GM12878 (cell line): Measurements from ENCODE around the gene DDX52. TPM values are rescaled to one million over a fixed set of nuclear protein-coding genes. Genes with fewer than 3 reads are reported as not detected.

Experiments used
- ATAC-seq: fragments of 200-7000 bp; cut with Tn5 transposase; 3 replicates; pipeline ENCODE4 v1.9.1; 2020; ENCODE audit warnings: mild to moderate bottlenecking, moderate library complexity
- BruUV-seq: library from RNA; stranded (reverse); fragments of 400-500 nt; replicated peaks from 2 replicates; lab custom pipeline; 2021; lab: Mats Ljungman, UMichigan
- CTCF ChIA-PET: fragments of 300-600 bp; sonication (Branson Sonifier 250); formaldehyde crosslinking; extraction: SDS; loops from one replicate; lab custom pipeline; 2021; ENCODE audit warnings: inconsistent platforms; lab: Yijun Ruan, JAX
- POLR2A ChIA-PET: fragments of 350-600 bp; formaldehyde crosslinking; extraction: SDS; loops from one replicate; lab custom pipeline; 2021; ENCODE audit warnings: inconsistent platforms; lab: Charles Lee
- RAD21 ChIA-PET: fragments of 300-600 bp; sonication (Branson Sonifier 250); formaldehyde crosslinking; loops from one replicate; lab custom pipeline; 2023; ENCODE audit warnings: antibody characterized with exemption; ENCODE audit not compliant: unreplicated experiment; lab: Charles Lee
- SMC1A ChIA-PET: fragments of 300-600 bp; sonication (Branson Sonifier 250); formaldehyde crosslinking; loops from one replicate; lab custom pipeline; 2023; ENCODE audit not compliant: unreplicated experiment, uncharacterized antibody; lab: Charles Lee
- DNase-seq: peaks from one replicate; pipeline ENCODE4 v3.0.0-alpha.2; 2011; ENCODE audit warnings: low read depth, low spot score
- FAIRE-seq: peaks from 3 replicates; lab custom pipeline; 2011; peaks lifted over from hg19 to GRCh38; lab: Jason Lieb, UNC
- H2AFZ ChIP-seq: 2 replicates; pipeline ENCODE4 v1.6.0; 2011; ENCODE audit warnings: low read depth, low read length, control low read depth; ENCODE audit not compliant: control insufficient read depth
- H3K27ac ChIP-seq: 2 replicates; pipeline ENCODE4 v1.5.1; 2011; ENCODE audit warnings: control low read depth; ENCODE audit not compliant: control insufficient read depth, insufficient read depth
- H3K27me3 ChIP-seq, 2 experiments: replicated peaks in 1 of 2; 2 replicates each; pipeline versions ENCODE4 v1.6.0 to v1.6.1; 2011; ENCODE audit warnings: low read length in 1 of 2; ENCODE audit not compliant: control insufficient read depth in 2 of 2, insufficient read depth in 2 of 2
- H3K36me3 ChIP-seq, 2 experiments: 2 replicates each; pipeline ENCODE4 v1.5.1; 2011; ENCODE audit warnings: low read length in 1 of 2; ENCODE audit not compliant: control insufficient read depth in 2 of 2, insufficient read depth in 2 of 2
- H3K4me1 ChIP-seq: 2 replicates; pipeline ENCODE4 v1.6.1; 2011; ENCODE audit warnings: mild to moderate bottlenecking, low read length, moderate library complexity, mixed read lengths; ENCODE audit not compliant: control insufficient read depth, insufficient read depth
- H3K4me2 ChIP-seq: 2 replicates; pipeline ENCODE4 v1.6.0; 2011; ENCODE audit warnings: control low read depth; ENCODE audit not compliant: control insufficient read depth, insufficient read depth
- H3K4me3 ChIP-seq: fragments of 200-600 bp; sonication (generic); 2 replicates; pipeline ENCODE4 v1.5.1; 2016
- H3K79me2 ChIP-seq: 2 replicates; pipeline ENCODE4 v1.6.0; 2011; ENCODE audit warnings: low read length; ENCODE audit not compliant: control insufficient read depth, insufficient read depth
- H3K9ac ChIP-seq: 2 replicates; pipeline ENCODE4 v1.8.0; 2011; ENCODE audit warnings: low read length, control low read depth, mixed read lengths; ENCODE audit not compliant: control insufficient read depth, insufficient read depth
- H3K9me3 ChIP-seq: replicated peaks from 3 replicates; pipeline ENCODE4 v1.5.1; 2011; ENCODE audit warnings: mild to moderate bottlenecking, low read length; ENCODE audit not compliant: control insufficient read depth, insufficient read depth
- H4K20me1 ChIP-seq: 2 replicates; pipeline ENCODE4 v1.6.0; 2011; ENCODE audit not compliant: control insufficient read depth, insufficient read depth
- BHLHE40 ChIP-seq, 2 experiments: fragments of 450-650 bp in 1 of 2; IDR thresholded peaks; 2 replicates each; pipeline ENCODE4 v1.6.1; 2011 to 2017; ENCODE audit warnings: low read depth in 2 of 2, borderline replicate concordance in 1 of 2, improper control_type of control experiment in 1 of 2, low read length in 1 of 2, mild to moderate bottlenecking in 1 of 2
- EGR1 ChIP-seq, 2 experiments: IDR thresholded peaks; 1 replicate in 1 of 2; 2 replicates in 1 of 2; pipeline ENCODE4 v1.6.1; 2011 to 2012; ENCODE audit warnings: low read depth in 2 of 2, low read length in 2 of 2, borderline replicate concordance in 1 of 2, mild to moderate bottlenecking in 1 of 2, moderate library complexity in 1 of 2
- KAT2A ChIP-seq: conservative IDR thresholded peaks from 2 replicates; pipeline ENCODE4 v1.6.1; 2011; ENCODE audit warnings: low read depth, low read length; ENCODE audit not compliant: control insufficient read depth
- NFYB ChIP-seq: IDR thresholded peaks from 2 replicates; pipeline ENCODE4 v1.6.1; 2011; ENCODE audit warnings: low read depth, mild to moderate bottlenecking, low read length, improper control_type of control experiment, moderate library complexity; ENCODE audit not compliant: insufficient read depth
- RUNX3 ChIP-seq: IDR thresholded peaks from 2 replicates; pipeline ENCODE4 v1.6.1; 2012; ENCODE audit warnings: low read length, inconsistent platforms
- SP1 ChIP-seq: IDR thresholded peaks from one replicate; pipeline ENCODE4 v1.6.1; 2011; ENCODE audit warnings: low read depth, low read length
- TAF1 ChIP-seq: IDR thresholded peaks from 2 replicates; pipeline ENCODE4 v1.6.1; 2011; ENCODE audit warnings: mild to moderate bottlenecking, low read depth, low read length, borderline replicate concordance
- TBL1XR1 ChIP-seq: IDR thresholded peaks from 2 replicates; pipeline ENCODE4 v1.6.1; 2012; ENCODE audit warnings: low read depth, low read length, improper control_type of control experiment
- YBX1 ChIP-seq: fragments of 450-650 bp; IDR thresholded peaks from 2 replicates; pipeline ENCODE4 v1.6.1; 2016; ENCODE audit warnings: antibody characterized with exemption
- ZNF217 ChIP-seq: fragments of 450-650 bp; IDR thresholded peaks from 2 replicates; pipeline ENCODE4 v1.6.1; 2017; ENCODE audit warnings: antibody characterized with exemption, mild to moderate bottlenecking
- WGBS: methylation state at CpG from one replicate; pipeline ENCODE4 v1.1.6; 2016; ENCODE audit warnings: low lambda C conversion rate; ENCODE audit not compliant: insufficient replicate concordance, insufficient coverage; ENCODE audit errors: missing lambda C conversion rate; 5-methylcytosine and 5-hydroxymethylcytosine counted together
- in situ Hi-C: fragments of 300-500 bp; cut with MboI; formaldehyde crosslinking; loops from 9 replicates; pipeline ENCODE4 v1.14.3; 2018; ENCODE audit warnings: mixed read lengths
- intact Hi-C: fragments of 100-400 bp; cut with micrococcal nuclease; formaldehyde crosslinking; loops from one replicate; pipeline ENCODE4 v1.14.2; 2022; ENCODE audit not compliant: unreplicated experiment
- polyA plus RNA-seq, 11 experiments: library from polyadenylated mRNA; depleted of rRNA in 4 of 11; unstranded in 6 of 11; stranded (reverse) in 5 of 11; fragments of >200 nt; fragmentation: Nextera tagmentation in 4 of 11; fragmentation: Illumina TruSeq in 1 of 11; extraction: Ambion mirVana in 4 of 11; extraction: Trizol in 1 of 11; gene quantifications; 1 replicate in 1 of 11; 2 replicates in 10 of 11; pipeline versions ENCODE4 v1.2.1 to v1.2.3, GENCODE V29; 2011 to 2016; ENCODE audit warnings: inconsistent platforms in 2 of 11, missing spikeins in 2 of 11, low read depth in 1 of 11
- total RNA-seq, 4 experiments: library from RNA; depleted of rRNA in 3 of 4; stranded (reverse); fragments of >200 nt in 3 of 4; fragmentation: Illumina TruSeq in 1 of 4; extraction: Trizol in 1 of 4; gene quantifications; 2 replicates each; pipeline versions ENCODE4 v1.2.1 to v1.2.3, GENCODE V29; 2013 to 2021
- TF ChIP-seq, protein P1 (sequence below): IDR thresholded peaks from 2 replicates; pipeline ENCODE4 v1.6.1; 2011; ENCODE audit warnings: mild to moderate bottlenecking, low read depth, low read length, moderate library complexity; ENCODE audit not compliant: insufficient replicate concordance
- TF ChIP-seq, protein P2 (sequence below): fragments of 450-650 bp; conservative IDR thresholded peaks from 2 replicates; pipeline ENCODE4 v1.6.1; 2017; ENCODE audit warnings: mild to moderate bottlenecking, moderate library complexity

The DDX52 gene
- total and polyA plus RNA-seq, 10 of the 15 experiments (the other 5 are each of a cell fraction or from before 2014, with no cell fraction given): 14.8 to 49.7 (median 26.3) TPM

DNA sequence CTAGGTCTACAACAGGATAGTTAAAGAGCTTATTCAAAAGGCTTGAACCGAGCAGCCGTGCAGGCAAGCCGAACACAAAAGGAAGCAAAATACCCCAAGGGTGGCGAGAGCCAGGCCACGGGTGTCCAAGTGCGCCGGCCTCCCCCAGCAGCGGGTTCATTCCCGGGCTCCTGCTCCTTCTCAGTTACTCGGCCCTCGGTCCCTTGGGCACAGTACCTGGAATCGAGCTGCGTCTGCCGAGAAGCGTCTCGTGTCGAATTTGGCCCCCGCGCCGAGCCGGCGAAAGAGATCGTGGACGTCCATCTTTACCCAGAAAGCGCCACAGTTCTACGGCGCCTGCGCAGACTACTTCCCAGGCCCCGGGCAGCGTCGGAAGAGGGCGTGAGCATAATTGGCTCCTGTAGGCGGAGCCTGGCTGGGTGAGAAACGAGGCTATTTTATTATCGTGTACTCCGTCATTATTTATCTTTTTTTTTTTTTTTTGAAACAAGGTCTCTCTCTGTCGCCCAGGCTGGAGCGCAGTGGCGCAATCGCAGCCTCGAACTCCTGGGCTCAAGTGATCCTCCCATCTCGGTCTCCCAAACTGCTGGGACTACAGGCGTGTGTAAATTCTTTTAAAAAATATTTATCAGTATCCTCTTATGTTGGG, at the start of gene DDX52 (continued):
- TF ChIP-seq YBX1 (no peak), ZNF217 (no peak), EGR1 (IDR thresholded peaks at IDR 0.05; ENCODE audit: borderline replicate concordance in 1 of 2, low read depth in 2 of 2, low read length in 2 of 2) (no peak), BHLHE40 (IDR thresholded peaks at IDR 0.05; ENCODE audit: borderline replicate concordance in 1 of 2, low read depth in 2 of 2, low read length in 1 of 2) (peak in 1 of 2 experiments; percentile 30; a peak in 1 of 4 replicates), NFYB (no peak)
- TF ChIP-seq, protein P1, sequence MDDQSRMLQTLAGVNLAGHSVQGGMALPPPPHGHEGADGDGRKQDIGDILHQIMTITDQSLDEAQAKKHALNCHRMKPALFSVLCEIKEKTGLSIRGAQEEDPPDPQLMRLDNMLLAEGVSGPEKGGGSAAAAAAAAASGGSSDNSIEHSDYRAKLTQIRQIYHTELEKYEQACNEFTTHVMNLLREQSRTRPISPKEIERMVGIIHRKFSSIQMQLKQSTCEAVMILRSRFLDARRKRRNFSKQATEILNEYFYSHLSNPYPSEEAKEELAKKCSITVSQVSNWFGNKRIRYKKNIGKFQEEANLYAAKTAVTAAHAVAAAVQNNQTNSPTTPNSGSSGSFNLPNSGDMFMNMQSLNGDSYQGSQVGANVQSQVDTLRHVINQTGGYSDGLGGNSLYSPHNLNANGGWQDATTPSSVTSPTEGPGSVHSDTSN: no peak

DNA sequence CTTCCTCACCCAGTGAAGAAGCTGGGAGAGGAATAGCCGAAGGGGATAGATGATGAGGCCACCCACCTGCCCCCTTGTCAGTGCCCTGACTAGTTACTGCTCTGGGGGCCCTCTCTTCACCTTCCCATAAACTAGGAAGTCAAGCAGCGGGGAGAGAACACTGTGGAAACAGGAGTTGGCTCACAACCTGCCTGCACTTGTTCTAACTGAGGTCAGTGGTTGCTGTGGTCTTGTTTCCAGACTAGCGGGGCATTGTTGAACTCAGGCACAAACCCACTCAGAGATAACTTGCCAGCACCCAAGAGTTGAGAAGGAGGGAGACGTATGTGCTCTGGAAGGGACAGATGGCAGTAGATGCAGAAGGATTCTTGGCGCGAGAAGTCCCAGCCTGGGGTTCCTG, 48.6 kb upstream of the DDX52 start:
- Histone ChIP-seq H4K20me1 (no peaks in the 10 kb centered on the region), H3K4me1 (no peaks in the 10 kb centered on the region), H3K79me2 (no peaks in the 10 kb centered on the region), H3K9ac (no peak overlapping the region), H3K4me3 (no peak overlapping the region), H3K27me3 (no peaks in the 10 kb centered on the region), H2AFZ (no peak overlapping the region), H3K36me3 (peaks cover 0 to 1% of the 10 kb centered on the region in 2 experiments; a peak in 2 of 4 replicates), H3K27ac (no peak overlapping the region), H3K4me2 (no peak overlapping the region), H3K9me3 (no peaks in the 10 kb centered on the region)
- RAD21 ChIA-PET: no interaction called here
- POLR2A ChIA-PET: no interaction called here
- DNase-seq (no peak), ATAC-seq (no peak), FAIRE-seq (no peak)
- in situ Hi-C loops: no loop called here
- SMC1A ChIA-PET: no interaction called here
- TF ChIP-seq RUNX3: 0 out of 2 replicates have a peak, but pooled peaks have one; percentile 34
- no peak for TF ChIP-seq KAT2A
- TF ChIP-seq, protein P2, sequence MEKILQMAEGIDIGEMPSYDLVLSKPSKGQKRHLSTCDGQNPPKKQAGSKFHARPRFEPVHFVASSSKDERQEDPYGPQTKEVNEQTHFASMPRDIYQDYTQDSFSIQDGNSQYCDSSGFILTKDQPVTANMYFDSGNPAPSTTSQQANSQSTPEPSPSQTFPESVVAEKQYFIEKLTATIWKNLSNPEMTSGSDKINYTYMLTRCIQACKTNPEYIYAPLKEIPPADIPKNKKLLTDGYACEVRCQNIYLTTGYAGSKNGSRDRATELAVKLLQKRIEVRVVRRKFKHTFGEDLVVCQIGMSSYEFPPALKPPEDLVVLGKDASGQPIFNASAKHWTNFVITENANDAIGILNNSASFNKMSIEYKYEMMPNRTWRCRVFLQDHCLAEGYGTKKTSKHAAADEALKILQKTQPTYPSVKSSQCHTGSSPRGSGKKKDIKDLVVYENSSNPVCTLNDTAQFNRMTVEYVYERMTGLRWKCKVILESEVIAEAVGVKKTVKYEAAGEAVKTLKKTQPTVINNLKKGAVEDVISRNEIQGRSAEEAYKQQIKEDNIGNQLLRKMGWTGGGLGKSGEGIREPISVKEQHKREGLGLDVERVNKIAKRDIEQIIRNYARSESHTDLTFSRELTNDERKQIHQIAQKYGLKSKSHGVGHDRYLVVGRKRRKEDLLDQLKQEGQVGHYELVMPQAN: no peak
- TF ChIP-seq SP1: no peak
- no peak for TF ChIP-seq TBL1XR1
- no peak for TF ChIP-seq TAF1
- WGBS: 47% methylated on average over 6 of the region's 6 CpGs
- CTCF ChIA-PET: interaction anchor here (0.7 kb wide), 1 partner anchor 124 kb away, joined by 3 read pairs; no protein-coding TSS in a partner anchor
- intact Hi-C loops: loop anchor here (10.0 kb wide), 1 partner anchor 47 kb away; the partner anchor contains the start of gene DDX52
- no TSS peak for BruUV-seq
